ENCODE data around the gene EED.
"Not testable (repeated sequence)": the region's sequence is repeated elsewhere in the genome, so short reads cannot be mapped to it uniquely, and the experiment has no call there.

Gene EED

DNA sequence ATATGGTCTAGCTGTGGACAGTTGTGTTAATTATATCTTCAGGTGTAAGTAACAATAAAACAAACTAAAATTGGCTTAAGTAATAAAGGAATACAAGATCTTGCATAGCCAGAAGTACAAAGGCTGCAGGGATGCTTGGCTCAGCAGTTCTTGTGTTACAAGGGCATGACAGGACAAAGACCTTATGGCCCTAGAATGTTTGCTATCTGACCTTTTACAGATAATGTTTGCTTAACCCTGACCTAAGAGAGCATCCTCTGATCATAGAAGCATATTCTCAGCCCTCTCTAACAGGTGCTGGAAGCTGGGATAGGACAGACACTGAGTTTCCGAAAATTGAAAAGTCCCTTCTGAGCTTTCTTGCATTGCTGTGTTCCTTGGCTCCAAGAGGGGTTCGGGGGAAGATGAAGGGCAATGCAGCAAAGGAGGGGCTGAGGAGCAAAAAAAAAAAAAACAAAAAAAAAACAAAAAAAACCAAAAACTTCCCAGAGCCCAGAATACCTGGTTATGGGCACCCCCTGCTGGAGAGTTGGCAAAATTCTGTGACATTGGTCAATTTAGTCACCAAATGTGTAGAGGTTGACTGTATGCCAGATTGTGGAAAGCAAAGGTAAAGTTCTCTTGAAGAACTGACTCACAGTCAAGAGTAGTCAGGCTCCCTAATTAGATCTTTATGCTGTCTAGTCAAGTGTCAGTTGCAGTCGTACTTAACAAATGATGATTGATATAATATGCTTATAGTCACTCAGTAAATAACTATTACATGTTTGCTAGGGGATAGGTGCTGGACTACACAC is 47.1 kb downstream of the EED start:
- peak; percentile 37 for DNase-seq (ENCODE audit: low read depth)

- DNase-seq (ENCODE audit: low read depth) = no peak
These were observed 48.5 kb downstream of the EED start for GRCh38 chr11:86292912-86293616.

- DNase-seq (ENCODE audit: low read depth) = no peak
These were observed 49.5 kb downstream of the EED start for GRCh38 chr11:86294026-86294425.

- no peak for DNase-seq (ENCODE audit: low read depth)
These were observed 57.2 kb downstream of the EED start for GRCh38 chr11:86301742-86302091.

DNA sequence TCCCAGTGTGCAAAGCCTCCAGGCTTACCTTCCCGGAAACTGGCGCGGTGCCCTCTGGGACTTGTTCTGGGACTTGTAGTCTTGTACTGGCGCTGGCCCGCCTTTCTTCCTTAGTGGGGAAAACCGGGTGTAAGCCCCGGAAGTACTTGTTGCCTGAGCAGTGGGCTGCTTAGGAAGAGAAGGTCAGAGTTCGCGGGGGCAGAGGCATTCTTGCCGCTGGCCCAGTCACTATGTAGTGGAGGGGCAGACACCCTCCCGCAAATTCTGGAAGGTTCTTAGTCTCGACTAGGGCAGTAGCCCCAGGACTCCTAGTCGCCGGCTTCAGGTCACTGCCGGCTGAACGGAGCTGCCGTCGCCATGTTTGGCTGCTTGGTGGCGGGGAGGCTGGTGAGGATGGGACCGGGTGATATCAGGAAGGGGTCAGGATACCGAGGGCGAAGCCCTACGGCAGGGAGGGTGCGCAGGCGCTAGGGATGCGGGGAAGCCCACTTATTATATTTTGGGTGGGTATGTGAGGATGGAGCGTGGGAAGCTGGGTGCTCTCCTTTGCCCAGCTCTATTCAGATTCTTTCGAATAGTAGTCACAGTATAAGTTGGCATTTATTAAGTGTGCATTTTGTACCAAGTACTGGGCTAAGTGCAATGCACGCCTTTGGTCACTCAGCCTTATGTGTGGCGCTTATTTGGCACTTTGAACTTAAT is 57.7 kb downstream of the EED start, which contains the start of gene HIKESHI:
Gene HIKESHI, plus strand, starts transcription at position 149 of the 702 bp plus-strand sequence. Its CDS starts 209 bp downstream, at position 358.
- peak; percentile 90 for DNase-seq (ENCODE audit: low read depth)

- no peak for DNase-seq (ENCODE audit: low read depth)
These were observed 58.7 kb downstream of the EED start for GRCh38 chr11:86303257-86303656.

- not testable (repeated sequence) for DNase-seq (ENCODE audit: low read depth)
These were observed 64.2 kb downstream of the EED start for GRCh38 chr11:86308710-86309109.

GRCh38 chr11:86313793-86314192 is 69.2 kb downstream of the EED start:
- no peak for DNase-seq (ENCODE audit: low read depth)

DNA sequence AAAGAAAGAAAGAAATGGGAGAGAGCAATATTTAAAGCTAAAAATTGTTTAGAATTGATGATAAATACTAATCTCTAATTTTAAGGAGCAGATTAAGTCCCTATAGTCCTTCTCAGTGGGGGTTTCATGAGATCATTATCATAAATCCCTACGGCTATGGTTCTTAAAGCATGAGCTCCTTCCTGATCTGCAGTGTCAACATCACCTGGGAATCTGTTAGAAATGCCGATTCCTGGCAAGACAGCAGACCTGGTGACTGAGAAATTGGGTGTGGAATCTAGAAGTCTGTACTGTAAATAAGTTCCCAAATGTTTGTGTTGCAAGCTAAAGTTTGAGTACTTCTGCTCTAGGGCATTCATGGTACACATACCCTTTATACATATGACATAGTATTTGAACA is 70.1 kb downstream of the EED start:
- no peak for DNase-seq (ENCODE audit: low read depth)
